HG03135 (cell line): Measurements from ENCODE around the gene FAM174B.
A peak's percentile ranks its signal among the peaks of the same experiment; 100 is the strongest.

ENCODE experiments used
- ATAC-seq: cut with Tn5 transposase; IDR thresholded peaks from one replicate; pipeline ENCODE4 v1.9.1; 2021; ENCODE audit warnings: mild to moderate bottlenecking, moderate library complexity; ENCODE audit not compliant: unreplicated experiment

The FAM174B gene

GRCh38 chr15:92643849-92644815 is 11.4 kb downstream of the FAM174B start:
- ATAC-seq = no peak

- ATAC-seq = no peak
These were observed 16.7 kb downstream of the FAM174B start for GRCh38 chr15:92638709-92639365.

DNA sequence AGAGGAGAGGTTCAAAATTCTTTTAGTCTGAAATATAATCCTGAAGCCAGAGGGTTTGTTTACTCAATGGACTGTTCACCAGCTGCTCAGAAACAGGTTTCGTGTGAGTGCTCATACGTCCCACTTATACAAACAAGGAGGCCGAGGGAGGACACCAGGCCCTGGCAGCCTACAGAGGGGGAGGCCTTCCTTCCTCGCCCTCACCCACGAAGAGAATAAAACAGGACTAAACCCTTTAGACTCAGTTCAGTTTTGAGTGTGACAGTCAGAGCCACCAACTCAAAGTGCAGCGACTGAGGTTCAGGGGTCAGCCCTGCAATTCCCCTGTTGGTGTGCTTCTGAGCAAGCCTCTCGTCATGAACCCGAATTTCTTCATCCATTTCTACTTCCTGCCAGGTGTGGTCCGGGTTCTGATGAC is 17.3 kb downstream of the FAM174B start:
- ATAC-seq = no peak

- ATAC-seq = no peak
These were observed 17.9 kb downstream of the FAM174B start for GRCh38 chr15:92637626-92638025.

GRCh38 chr15:92636908-92637481 is 18.6 kb downstream of the FAM174B start:
- no peak for ATAC-seq

DNA sequence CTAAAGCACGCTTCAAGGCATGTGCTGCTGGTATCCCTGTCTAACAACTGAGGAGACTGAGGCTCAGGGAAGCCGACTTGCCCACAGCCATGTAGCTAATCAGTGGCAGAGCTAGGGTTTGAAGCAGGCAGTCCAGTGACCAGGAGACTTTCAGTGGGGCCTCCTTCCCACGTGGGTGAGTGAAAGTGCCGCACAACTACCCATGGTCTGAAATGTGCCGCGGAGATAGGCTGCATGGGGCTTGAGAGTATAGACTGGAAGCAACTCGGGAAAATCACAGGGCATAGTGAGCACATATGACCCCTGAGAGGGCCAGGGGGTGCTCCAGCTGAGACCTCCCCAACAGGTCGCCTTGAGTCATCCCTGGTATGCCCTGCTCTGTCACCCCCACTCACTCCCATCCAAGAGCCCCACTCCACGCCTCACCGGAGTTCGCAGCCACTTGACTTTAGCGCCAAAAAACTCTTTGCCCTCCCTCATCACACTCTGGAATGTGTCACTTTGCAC is 19.1 kb downstream of the FAM174B start:
- no peak for ATAC-seq

DNA sequence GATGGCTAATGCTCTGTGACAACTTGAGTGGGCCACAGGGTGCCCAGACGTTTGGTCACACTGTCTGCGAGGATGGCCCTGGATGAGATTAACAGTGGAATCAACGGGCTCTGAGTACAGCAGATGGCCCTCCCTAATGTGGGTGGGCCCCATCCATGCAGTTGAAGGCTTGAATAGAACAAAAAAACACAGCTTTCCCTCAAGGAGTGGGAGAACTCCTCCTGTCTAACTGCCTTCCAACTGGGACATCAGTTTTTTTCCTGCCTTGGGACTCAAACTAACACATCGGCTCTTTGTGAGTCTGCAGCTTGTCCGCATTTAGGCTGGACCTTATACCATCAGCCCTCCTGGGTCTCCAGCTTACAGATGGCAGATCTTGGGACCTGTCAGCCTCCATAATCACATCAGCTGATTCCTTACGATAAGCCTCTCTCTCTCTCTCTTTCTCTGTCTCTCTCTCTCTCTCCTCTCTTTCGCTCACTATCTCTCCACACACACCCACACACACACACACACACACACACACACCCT is 20.8 kb downstream of the FAM174B start:
- no peak for ATAC-seq

- ATAC-seq = no peak
These were observed 21.5 kb downstream of the FAM174B start for GRCh38 chr15:92634060-92634459.

DNA sequence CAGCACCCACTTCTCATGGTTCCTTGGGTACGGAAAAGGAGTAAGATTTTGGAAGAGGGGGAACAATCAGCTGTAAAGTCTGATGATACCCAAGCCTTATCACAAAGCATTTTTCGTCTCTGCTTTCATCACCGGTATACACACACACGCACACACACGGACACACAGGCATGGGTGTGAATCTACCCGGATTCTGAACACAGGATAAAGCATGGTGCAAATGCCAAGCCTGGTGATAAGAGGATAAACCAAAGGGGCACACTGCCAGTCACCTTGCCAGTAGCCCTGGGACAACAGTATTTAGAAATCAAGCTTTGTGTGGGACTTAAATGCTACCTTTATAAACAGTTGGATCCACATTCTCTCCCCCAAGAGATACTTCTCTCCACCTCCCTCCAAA is 22.2 kb downstream of the FAM174B start:
- ATAC-seq = no peak

DNA sequence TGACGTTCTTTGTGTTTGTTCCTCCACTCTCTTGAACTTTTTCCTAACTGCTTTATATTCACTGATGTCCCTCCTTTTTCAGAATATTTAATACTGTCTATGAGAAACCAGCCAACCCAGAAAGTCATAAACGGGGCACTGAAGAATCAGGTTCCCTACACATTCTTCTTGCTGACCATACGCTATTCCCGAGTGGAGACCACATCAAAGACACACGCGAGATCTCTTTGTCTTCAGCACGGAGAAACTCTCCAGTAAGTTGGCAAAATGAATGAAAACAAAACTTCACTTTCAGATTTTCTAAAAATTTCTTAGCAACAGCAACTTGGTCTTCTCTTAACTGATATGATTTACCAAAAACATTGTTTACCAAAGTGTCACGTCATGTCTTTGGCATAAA is 22.6 kb downstream of the FAM174B start:
- no peak for ATAC-seq

GRCh38 chr15:92631721-92632120 is 23.9 kb downstream of the FAM174B start:
- no peak for ATAC-seq

DNA sequence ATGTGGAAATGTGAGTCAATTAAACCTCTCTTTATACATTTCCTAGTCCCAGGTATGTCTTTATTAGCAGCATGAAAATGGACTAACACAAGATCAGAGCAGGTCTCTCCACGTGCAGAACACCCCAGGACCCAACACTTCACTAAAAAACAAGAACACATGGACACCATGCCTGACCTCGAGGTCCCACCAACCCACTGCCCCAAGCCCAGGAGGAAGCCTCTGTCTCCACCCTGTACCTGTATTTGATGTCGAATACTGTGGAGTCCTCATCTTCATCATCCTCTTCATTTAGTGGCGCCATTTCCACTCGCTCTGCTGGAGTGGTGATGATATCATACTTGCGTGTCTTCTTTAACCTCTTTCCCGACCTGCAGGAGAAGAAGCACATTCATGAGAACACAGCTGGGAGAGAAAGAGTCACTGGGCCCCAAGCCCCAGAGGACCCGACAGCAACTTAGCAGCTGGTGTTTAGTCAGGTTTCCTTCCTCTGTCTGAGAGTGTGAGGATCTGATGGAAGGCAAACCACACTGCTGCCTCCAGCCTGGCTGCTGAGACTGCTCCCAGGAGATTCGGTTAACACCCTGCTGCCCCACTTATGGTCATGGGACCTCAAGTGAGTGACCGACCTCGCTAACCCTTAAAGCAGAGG is 25.5 kb downstream of the FAM174B start:
- no peak for ATAC-seq

DNA sequence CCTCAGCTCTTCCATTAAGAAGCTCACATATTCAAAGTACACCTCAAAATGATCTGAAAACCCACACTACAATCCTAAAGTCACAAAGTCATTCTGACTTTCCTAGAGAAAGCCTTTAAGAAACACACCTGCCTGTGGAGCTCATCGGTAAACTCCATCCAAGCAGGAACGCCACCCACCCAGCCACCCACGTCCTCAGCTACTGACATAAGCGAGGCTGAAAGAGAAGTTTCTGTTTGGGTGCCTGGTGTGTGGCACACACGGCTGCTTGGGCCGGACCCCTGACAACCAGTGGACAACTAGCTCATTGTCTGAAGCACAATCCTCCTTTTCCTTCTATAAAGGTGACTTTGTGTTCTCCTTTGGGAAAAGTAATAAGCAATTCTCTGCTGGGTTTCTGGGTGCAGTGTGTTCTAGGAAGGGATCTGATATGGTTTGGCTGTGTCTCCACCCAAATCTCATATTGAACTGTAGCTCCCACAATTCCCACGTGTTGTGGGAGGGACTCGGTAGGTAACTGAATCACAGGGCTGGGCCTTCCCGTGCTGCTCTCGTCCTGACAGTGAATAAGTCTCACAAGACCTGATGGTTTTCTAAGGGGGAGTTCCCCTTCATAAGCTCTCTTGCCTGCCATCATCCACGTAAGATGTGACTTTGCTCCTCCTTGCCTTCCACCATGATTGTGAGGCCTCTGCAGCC is 26.1 kb downstream of the FAM174B start:
- ATAC-seq = no peak

DNA sequence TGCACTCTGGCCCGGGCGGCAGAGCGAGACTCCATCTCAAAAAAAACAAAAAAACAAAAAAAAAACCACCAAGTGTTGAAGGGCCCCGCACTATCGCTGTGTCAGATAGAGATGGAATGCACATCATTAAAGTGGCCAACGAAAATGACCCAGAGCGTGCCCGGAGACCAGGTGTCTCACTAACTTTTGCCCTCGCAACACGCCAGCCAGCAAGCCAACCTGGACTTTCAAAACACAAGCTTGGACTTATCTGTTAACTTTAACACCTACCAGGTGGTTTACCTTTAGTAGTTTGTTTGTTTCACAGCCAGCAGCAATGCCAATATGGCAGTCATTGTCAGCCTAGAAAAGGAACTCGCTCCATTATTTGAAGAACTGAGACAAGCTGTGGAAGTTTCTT is 28.6 kb downstream of the FAM174B start:
- ATAC-seq = no peak

GRCh38 chr15:92625251-92625980 is 30.2 kb downstream of the FAM174B start:
- peak; percentile 61 for ATAC-seq

- no peak for ATAC-seq
These were observed 31.1 kb downstream of the FAM174B start for GRCh38 chr15:92624401-92624991.

DNA sequence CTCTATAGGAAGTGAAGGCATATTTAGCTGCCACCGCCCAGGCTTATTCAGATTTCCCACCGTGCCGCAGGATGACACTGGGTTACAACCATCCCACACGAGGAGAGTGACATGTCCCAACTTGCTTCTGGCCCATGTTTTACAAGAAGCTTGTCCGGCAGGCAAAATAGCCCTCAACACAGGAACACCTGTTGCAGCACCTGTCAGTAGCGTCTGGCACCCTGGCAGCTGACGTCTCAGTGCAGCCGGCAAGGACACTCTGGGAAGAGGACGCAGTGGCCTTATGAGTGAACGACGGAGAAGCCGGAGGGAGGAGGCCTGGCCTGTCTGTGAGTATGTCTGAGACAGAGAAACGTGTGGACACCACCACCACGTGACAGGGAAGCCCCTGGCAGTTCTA is 32.1 kb downstream of the FAM174B start:
- no peak for ATAC-seq

DNA sequence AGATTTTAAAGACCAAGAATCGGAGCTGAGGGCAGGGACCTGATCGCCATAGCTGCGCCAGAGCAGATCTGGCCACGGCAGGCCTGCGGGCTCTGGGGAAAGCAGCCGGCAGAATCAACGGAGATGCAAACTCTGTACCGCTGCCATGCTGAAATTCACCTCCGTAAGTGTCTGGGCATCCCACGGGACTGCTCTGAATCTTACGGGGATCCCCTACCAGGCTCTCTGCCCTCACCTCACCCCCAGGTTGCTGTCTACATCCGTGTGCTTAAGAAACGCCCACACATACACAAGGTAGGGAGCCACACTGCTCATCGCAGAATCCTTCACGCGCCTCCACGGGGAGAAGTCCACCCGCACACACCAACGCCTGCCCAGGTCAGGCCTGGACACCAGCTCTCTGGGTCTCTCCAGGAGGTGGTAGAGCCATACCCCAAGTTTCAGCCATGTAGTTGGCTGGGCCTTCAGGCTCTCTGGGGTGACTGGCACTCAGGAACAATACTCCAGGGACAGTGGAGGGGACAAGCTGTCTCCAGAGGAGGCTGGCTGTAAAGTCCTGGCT is 33.5 kb downstream of the FAM174B start:
- no peak for ATAC-seq

- no peak for ATAC-seq
These were observed 34.6 kb downstream of the FAM174B start for GRCh38 chr15:92620991-92621390.
